Fibroblast of skin of left quadriceps (primary cell): Measurements from ENCODE around the gene KRTAP25-1.

Experiments
- DNase-seq, 2 experiments: peaks; one replicate each; pipeline ENCODE4 v3.0.0-alpha.2; 2013; ENCODE audit warnings: low read depth in 2 of 2

Gene KRTAP25-1, protein sequence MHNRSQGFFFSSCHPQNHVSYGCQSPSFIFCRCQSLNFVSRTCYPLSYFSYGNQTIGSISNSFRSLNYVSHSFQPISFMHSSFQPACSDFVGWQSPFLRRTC

DNA sequence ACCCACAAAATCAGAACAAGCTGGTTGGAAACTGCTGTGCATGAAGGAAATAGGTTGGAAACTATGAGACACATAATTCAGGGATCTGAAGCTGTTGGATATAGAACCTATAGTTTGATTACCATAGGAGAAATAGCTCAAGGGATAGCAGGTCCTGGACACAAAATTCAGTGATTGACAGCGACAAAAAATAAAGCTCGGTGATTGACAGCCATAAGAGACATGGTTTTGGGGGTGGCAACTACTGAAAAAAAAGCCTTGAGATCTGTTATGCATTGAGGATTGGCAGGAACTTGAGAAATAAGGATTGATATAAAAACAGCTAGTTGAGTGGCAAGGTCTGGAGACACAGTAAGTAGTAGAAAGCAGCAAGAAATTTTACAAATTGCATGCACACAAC lies at the start of gene KRTAP25-1:
TSS of gene KRTAP25-1 (minus strand) at position 300 of the 400 bp plus-strand sequence. CDS start at position 276, 24 bp downstream.
- no peak for DNase-seq

DNA sequence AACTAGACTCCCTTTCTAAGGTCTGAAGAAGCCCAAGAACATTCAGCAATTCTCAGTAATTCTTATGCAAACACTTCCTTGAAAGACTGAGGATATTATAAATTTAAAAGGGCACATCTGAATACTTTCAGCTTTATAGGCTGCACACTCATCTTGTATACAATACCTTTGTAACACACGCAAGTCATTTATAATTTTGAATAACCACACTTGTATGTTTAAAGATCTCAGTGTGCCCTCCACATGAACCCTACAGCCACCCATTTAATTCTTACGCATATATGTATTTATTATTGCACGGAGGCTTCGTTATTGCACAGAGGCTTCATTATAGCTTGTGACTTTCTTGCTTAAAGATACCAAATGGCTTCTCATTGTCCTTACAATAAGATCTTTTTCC lies 49.4 kb upstream of the KRTAP25-1 start:
- DNase-seq: no peak

GRCh38 chr21:30337772-30338171 lies 48.5 kb upstream of the KRTAP25-1 start:
- DNase-seq: no peak

- DNase-seq: no peak
Observed at GRCh38 chr21:30337276-30337744, 48.0 kb upstream of the KRTAP25-1 start, which contains the start of gene KRTAP27-1. KRTAP27-1 (minus strand) TSS chr21:30337694; CDS start chr21:30337668, 26 bp downstream.

GRCh38 chr21:30336596-30336995 lies 47.3 kb upstream of the KRTAP25-1 start:
- peak; percentile 6 to 23 for DNase-seq

- DNase-seq: no peak
Observed at GRCh38 chr21:30333736-30334135, 44.4 kb upstream of the KRTAP25-1 start.

GRCh38 chr21:30332681-30333080 lies 43.4 kb upstream of the KRTAP25-1 start:
- DNase-seq: no peak

GRCh38 chr21:30329203-30329875 lies 40.0 kb upstream of the KRTAP25-1 start:
- DNase-seq: peak in 1 of 2 experiments; percentile 1

DNA sequence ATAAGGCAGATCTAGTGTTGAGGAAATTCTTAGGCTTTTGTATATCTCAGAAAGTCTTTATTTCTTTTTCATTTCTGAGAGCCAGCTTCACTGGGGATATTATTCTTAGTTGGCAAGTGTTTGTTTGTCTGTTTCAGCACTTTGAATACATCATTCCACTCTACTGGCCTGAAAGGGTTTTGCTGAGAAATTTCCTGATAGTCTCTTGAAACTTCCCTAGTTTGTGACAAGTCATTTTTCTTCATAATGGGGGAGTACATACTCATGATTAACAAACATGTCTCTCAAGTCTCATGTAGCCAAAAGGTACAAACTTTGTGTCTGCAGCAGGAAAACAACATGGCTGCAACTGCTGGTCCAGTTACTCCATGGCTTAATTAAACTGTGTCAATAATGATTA lies 37.1 kb upstream of the KRTAP25-1 start:
- no peak for DNase-seq

DNA sequence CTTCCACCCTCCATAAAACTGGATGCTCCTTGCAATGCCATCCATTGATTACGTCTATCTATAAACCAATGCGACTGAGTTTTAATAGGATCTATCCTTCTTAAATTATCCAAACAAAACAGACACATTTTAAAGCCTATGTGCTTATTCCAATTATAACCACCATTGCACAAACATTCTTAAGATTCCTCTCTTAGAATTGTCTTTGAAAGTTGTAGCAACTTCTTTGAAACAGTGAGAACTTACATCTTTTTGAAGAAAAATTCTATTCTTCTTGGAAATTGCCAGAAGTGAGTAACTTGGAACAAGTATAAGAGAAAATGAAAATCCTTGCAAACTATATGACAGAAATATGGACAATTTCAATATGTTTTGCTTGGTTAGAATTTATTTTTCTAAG lies 30.9 kb upstream of the KRTAP25-1 start, which contains the start of gene KRTAP26-1:
TSS of gene KRTAP26-1 (minus strand) at position 101 of the 400 bp plus-strand sequence. CDS start 280 bp downstream, outside the sequence.
- DNase-seq: no peak

GRCh38 chr21:30315701-30316100 lies 26.4 kb upstream of the KRTAP25-1 start:
- no peak for DNase-seq

- DNase-seq: no peak
Observed at GRCh38 chr21:30306884-30307283, 17.6 kb upstream of the KRTAP25-1 start.

- DNase-seq: no peak
Observed at GRCh38 chr21:30305136-30305535, 15.8 kb upstream of the KRTAP25-1 start.

DNA sequence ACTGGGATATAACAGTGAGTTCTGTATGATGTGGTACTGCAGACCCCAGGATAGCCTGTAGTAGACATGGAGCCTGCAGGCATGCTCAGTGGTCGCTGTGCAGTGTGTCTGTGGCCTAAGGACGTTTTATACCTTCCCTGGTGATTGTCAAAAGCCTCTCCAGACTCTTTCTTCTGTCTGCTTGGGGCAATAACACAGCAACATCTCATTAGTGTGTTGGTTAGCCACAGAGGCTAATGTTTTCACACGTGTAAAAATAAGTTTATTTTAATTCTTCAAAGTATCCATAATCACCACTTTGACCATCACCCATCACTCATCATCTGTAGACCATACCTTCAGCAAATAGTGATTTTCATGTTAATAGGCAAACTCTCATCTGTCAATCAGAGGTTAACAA lies 6.5 kb downstream of the KRTAP25-1 start, which contains the start of gene KRTAP24-1:
TSS of gene KRTAP24-1 (minus strand) at position 101 of the 400 bp plus-strand sequence. CDS start at position 83, 18 bp downstream.
- DNase-seq: no peak

- DNase-seq: no peak
Observed at GRCh38 chr21:30271611-30272010, 17.7 kb downstream of the KRTAP25-1 start.

- DNase-seq: no peak
Observed at GRCh38 chr21:30271156-30271555, 18.2 kb downstream of the KRTAP25-1 start.

- DNase-seq: no peak
Observed at GRCh38 chr21:30269803-30270530, 19.3 kb downstream of the KRTAP25-1 start.

DNA sequence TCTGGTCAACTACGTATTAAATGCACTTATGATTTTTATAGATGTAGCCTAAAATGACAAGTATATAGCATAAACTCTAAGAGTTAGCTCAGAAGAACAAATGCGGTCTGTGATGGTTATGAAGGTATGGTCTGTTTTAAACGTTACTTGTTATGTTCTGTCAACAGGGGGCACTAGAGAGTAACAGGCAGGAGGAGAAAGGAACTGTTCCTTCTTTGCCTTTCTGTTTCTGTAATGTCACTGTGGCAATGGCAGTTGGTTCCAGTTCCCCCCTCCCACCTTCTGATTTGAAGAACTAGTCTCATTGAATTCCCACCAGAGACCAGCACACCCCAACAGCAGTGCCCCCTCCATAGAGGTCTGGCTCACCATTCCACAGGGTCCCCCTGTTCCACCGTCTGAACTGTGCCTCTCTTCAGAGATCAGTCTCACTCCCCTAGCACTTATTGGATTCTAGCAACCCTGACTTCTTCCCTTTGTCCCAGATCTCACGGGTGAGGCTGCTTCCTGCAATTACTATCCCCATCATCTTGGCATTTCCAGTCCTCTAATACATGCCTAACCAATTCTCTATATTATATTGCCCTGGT lies 20.6 kb downstream of the KRTAP25-1 start:
- DNase-seq: no peak

GRCh38 chr21:30257773-30258172 lies 31.5 kb downstream of the KRTAP25-1 start:
- DNase-seq: peak in 1 of 2 experiments; percentile 13

- DNase-seq: no peak
Observed at GRCh38 chr21:30256100-30256499, 33.2 kb downstream of the KRTAP25-1 start.

- no peak for DNase-seq
Observed at GRCh38 chr21:30255679-30256078, 33.6 kb downstream of the KRTAP25-1 start.

- DNase-seq: no peak
Observed at GRCh38 chr21:30251781-30252180, 37.5 kb downstream of the KRTAP25-1 start.
